ENCODE measurements around the gene GXYLT2. TPM values are rescaled to one million over a fixed set of nuclear protein-coding genes. Genes with fewer than 3 reads are reported as not detected.

GXYLT2 gene
- total and polyA plus RNA-seq, 2 donors (not counting 1 experiment from before 2014, with no cell fraction given) = 6.6 to 25.9 TPM

- Histone ChIP-seq H2AFZ (ENCODE audit: low read length) (no peak overlapping the region), H3K9me3 (ENCODE audit: control insufficient read depth, insufficient read depth, low read depth, low read length) (no peaks in the 10 kb centered on the region), H3K4me1 (ENCODE audit: control insufficient read depth, extremely low read depth, insufficient read depth, low read length) (no peaks in the 10 kb centered on the region), H3K4me2 (ENCODE audit: extremely low read depth, insufficient read depth, low read length) (no peak overlapping the region), H4K20me1 (ENCODE audit: control insufficient read depth, extremely low read depth, insufficient read depth, low read length) (peaks cover 4% of the 10 kb centered on the region), H3K27me3 (ENCODE audit: control insufficient read depth, insufficient read depth, low read length) (no peaks in the 10 kb centered on the region), H3K4me3 (replicated peaks in 1 of 4; ENCODE audit: control extremely low read depth in 1 of 4, insufficient read depth in 1 of 4, low read depth in 3 of 4, low read length in 4 of 4) (no peak overlapping the region), H3K79me2 (ENCODE audit: control insufficient read depth, insufficient read depth, low read length) (peaks cover 98% of the 10 kb centered on the region), H3K9ac (ENCODE audit: insufficient read depth, low read length) (no peak overlapping the region), H3K36me3 (ENCODE audit: control insufficient read depth, insufficient read depth, low read length) (peaks cover 6% of the 10 kb centered on the region), H3K27ac (ENCODE audit: insufficient read depth, low read length) (no peak overlapping the region)
- DNase-seq (ENCODE audit: low read depth in 2 of 2) = no peak
- no peak for TF ChIP-seq CTCF (conservative IDR thresholded peaks at IDR 0.05 in 1 of 2, IDR thresholded peaks at IDR 0.05 in 1 of 2; ENCODE audit: low read depth in 1 of 2, low read length in 2 of 2)
- TF ChIP-seq EZH2 (IDR thresholded peaks at IDR 0.05; ENCODE audit: low read length, missing control alignments) = no peak
These were observed 121.9 kb downstream of the GXYLT2 start for GRCh38 chr3:73009750-73010149.

GRCh38 chr3:73010158-73010557, 122.3 kb downstream of the GXYLT2 start:
- Histone ChIP-seq H3K9me3 (ENCODE audit: control insufficient read depth, insufficient read depth, low read depth, low read length) (no peaks in the 10 kb centered on the region), H4K20me1 (ENCODE audit: control insufficient read depth, extremely low read depth, insufficient read depth, low read length) (peaks cover 4% of the 10 kb centered on the region), H2AFZ (ENCODE audit: low read length) (no peak overlapping the region)

GRCh38 chr3:73018298-73018697, 130.5 kb downstream of the GXYLT2 start:
- H3K27me3 ChIP-seq (ENCODE audit: control insufficient read depth, insufficient read depth, low read length) = no peaks in the 10 kb centered on the region
- TF ChIP-seq EZH2 (IDR thresholded peaks at IDR 0.05; ENCODE audit: low read length, missing control alignments) (no peak), CTCF (conservative IDR thresholded peaks at IDR 0.05 in 1 of 2, IDR thresholded peaks at IDR 0.05 in 1 of 2; ENCODE audit: low read depth in 1 of 2, low read length in 2 of 2) (no peak)
- no peaks in the 10 kb centered on the region for H4K20me1 ChIP-seq (ENCODE audit: control insufficient read depth, extremely low read depth, insufficient read depth, low read length)
- DNase-seq (ENCODE audit: low read depth in 2 of 2) = no peak
- no peaks in the 10 kb centered on the region for H3K36me3 ChIP-seq (ENCODE audit: control insufficient read depth, insufficient read depth, low read length)
- no peak overlapping the region for H3K4me2 ChIP-seq (ENCODE audit: extremely low read depth, insufficient read depth, low read length)
- H3K4me1 ChIP-seq (ENCODE audit: control insufficient read depth, extremely low read depth, insufficient read depth, low read length) = no peaks in the 10 kb centered on the region
- peaks cover 97% of the 10 kb centered on the region for H3K79me2 ChIP-seq (ENCODE audit: control insufficient read depth, insufficient read depth, low read length)
- no peak overlapping the region for H2AFZ ChIP-seq (ENCODE audit: low read length)
- H3K9ac ChIP-seq (ENCODE audit: insufficient read depth, low read length) = no peak overlapping the region
- H3K27ac ChIP-seq (ENCODE audit: insufficient read depth, low read length) = no peak overlapping the region
- no peak overlapping the region for H3K4me3 ChIP-seq (replicated peaks in 1 of 4; ENCODE audit: control extremely low read depth in 1 of 4, insufficient read depth in 1 of 4, low read depth in 3 of 4, low read length in 4 of 4)
- H3K9me3 ChIP-seq (ENCODE audit: control insufficient read depth, insufficient read depth, low read depth, low read length) = no peaks in the 10 kb centered on the region

More at GRCh38 chr3:73010158-73010557, 122.3 kb downstream of the GXYLT2 start:
- TF ChIP-seq CTCF (conservative IDR thresholded peaks at IDR 0.05 in 1 of 2, IDR thresholded peaks at IDR 0.05 in 1 of 2; ENCODE audit: low read depth in 1 of 2, low read length in 2 of 2) (no peak), EZH2 (IDR thresholded peaks at IDR 0.05; ENCODE audit: low read length, missing control alignments) (no peak)
- H3K4me2 ChIP-seq (ENCODE audit: extremely low read depth, insufficient read depth, low read length) = no peak overlapping the region
- H3K36me3 ChIP-seq (ENCODE audit: control insufficient read depth, insufficient read depth, low read length) = peaks cover 6% of the 10 kb centered on the region
- no peaks in the 10 kb centered on the region for H3K27me3 ChIP-seq (ENCODE audit: control insufficient read depth, insufficient read depth, low read length)
- no peaks in the 10 kb centered on the region for H3K4me1 ChIP-seq (ENCODE audit: control insufficient read depth, extremely low read depth, insufficient read depth, low read length)
- H3K27ac ChIP-seq (ENCODE audit: insufficient read depth, low read length) = no peak overlapping the region
- peaks cover 98% of the 10 kb centered on the region for H3K79me2 ChIP-seq (ENCODE audit: control insufficient read depth, insufficient read depth, low read length)
- no peak overlapping the region for H3K9ac ChIP-seq (ENCODE audit: insufficient read depth, low read length)
- H3K4me3 ChIP-seq (replicated peaks in 1 of 4; ENCODE audit: control extremely low read depth in 1 of 4, insufficient read depth in 1 of 4, low read depth in 3 of 4, low read length in 4 of 4) = no peak overlapping the region
- DNase-seq (ENCODE audit: low read depth in 2 of 2) = no peak
